ENCODE results near the gene ZPR1.

ZPR1 gene

GRCh38 chr11:116833491-116833815 lies 45.6 kb upstream of the ZPR1 start:
- in situ Hi-C loops (cut with MboI; ENCODE audit: low pct_unique_long_range_greater_than_20kb, low sequenced_read_pairs, unreplicated experiment): no loop called here
- no peak for TF ChIP-seq CTCF (IDR thresholded peaks at IDR 0.05; ENCODE audit: extremely low read depth, insufficient read depth, missing control alignments)
- no peak for DNase-seq (ENCODE audit: low spot score)

GRCh38 chr11:116832350-116833290 lies 44.8 kb upstream of the ZPR1 start:
- no peak for DNase-seq (ENCODE audit: low spot score)
- no peak for TF ChIP-seq CTCF (IDR thresholded peaks at IDR 0.05; ENCODE audit: extremely low read depth, insufficient read depth, missing control alignments)
- in situ Hi-C loops (cut with MboI; ENCODE audit: low pct_unique_long_range_greater_than_20kb, low sequenced_read_pairs, unreplicated experiment): no loop called here

- no peak for DNase-seq (ENCODE audit: low spot score)
- in situ Hi-C loops (cut with MboI; ENCODE audit: low pct_unique_long_range_greater_than_20kb, low sequenced_read_pairs, unreplicated experiment): no loop called here
- TF ChIP-seq CTCF (IDR thresholded peaks at IDR 0.05; ENCODE audit: extremely low read depth, insufficient read depth, missing control alignments): no peak
Measured at GRCh38 chr11:116831790-116832349, 44.0 kb upstream of the ZPR1 start.

DNA sequence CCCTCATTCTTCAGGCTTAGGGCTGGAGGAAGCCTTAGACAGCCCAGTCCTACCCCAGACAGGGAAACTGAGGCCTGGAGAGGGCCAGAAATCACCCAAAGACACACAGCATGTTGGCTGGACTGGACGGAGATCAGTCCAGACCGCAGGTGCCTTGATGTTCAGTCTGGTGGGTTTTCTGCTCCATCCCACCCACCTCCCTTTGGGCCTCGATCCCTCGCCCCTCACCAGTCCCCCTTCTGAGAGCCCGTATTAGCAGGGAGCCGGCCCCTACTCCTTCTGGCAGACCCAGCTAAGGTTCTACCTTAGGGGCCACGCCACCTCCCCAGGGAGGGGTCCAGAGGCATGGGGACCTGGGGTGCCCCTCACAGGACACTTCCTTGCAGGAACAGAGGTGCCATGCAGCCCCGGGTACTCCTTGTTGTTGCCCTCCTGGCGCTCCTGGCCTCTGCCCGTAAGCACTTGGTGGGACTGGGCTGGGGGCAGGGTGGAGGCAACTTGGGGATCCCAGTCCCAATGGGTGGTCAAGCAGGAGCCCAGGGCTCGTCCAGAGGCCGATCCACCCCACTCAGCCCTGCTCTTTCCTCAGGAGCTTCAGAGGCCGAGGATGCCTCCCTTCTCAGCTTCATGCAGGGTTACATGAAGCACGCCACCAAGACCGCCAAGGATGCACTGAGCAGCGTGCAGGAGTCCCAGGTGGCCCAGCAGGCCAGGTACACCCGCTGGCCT lies 42.5 kb upstream of the ZPR1 start:
- in situ Hi-C loops (cut with MboI; ENCODE audit: low pct_unique_long_range_greater_than_20kb, low sequenced_read_pairs, unreplicated experiment): no loop called here
- TF ChIP-seq CTCF (IDR thresholded peaks at IDR 0.05; ENCODE audit: extremely low read depth, insufficient read depth, missing control alignments): no peak
- DNase-seq (ENCODE audit: low spot score): no peak

GRCh38 chr11:116829525-116830183 lies 41.8 kb upstream of the ZPR1 start, which contains the start of gene APOC3:
Gene APOC3, plus strand, starts transcription at chr11:116829907. Its CDS starts 676 bp downstream, at chr11:116830583.
- TF ChIP-seq CTCF (IDR thresholded peaks at IDR 0.05; ENCODE audit: extremely low read depth, insufficient read depth, missing control alignments): no peak
- in situ Hi-C loops (cut with MboI; ENCODE audit: low pct_unique_long_range_greater_than_20kb, low sequenced_read_pairs, unreplicated experiment): no loop called here
- DNase-seq (ENCODE audit: low spot score): no peak

Measured in GM13977 (cell line).